GM15510 (cell line): ENCODE measurements around the gene WSB1.

Experiments used
- POLR2A ChIP-seq: IDR thresholded peaks from 3 replicates; pipeline ENCODE4 v1.6.1; 2011; ENCODE audit warnings: borderline replicate concordance; ENCODE audit not compliant: insufficient read length; ENCODE audit errors: extremely low read depth

WSB1 gene

GRCh38 chr17:27353461-27354050 is 59.6 kb downstream of the WSB1 start:
- TF ChIP-seq POLR2A = peak; percentile 68

DNA sequence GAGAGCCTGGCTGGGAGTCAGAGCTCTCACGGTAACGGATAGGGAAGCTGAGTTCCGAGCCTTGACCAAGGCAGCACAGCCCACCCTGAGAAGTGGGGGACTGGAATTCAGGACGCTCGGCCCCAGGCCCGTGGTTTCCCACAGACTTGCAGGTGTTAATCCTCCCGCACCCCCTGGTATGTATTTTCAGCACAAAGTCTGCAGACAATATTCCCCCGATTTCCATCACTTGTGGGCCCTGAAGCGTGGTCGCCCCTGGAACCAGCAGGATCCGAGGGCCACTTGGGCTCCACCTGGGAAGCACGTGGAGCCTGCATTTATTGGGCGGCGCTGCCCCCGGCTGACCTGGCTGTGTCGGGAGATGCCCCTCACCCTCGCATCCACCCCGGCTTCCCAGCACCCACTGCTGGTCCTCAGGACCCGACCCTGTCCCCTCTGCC is 60.2 kb downstream of the WSB1 start:
- no peak for TF ChIP-seq POLR2A

GRCh38 chr17:27354491-27355081 is 60.7 kb downstream of the WSB1 start:
- TF ChIP-seq POLR2A = no peak

DNA sequence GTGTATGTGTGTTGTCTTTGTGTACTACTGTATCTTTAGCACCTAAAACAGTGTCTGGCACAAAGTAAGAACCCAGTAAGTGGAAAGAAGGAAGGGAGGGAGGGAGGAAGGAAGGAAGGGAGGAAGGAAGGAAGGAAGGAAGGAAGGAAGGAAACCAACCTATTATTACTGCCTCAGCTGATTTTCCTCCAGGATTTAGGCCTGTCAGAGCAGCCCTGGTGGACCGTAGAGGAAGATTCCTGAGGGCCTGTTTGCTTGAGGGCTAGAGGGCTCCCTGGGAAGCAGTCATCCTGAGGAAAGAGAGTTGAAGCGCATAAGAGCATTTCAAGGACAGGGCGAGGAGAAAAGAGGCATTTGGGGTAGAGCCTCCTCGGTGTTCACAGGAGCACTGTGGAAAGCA is 61.5 kb downstream of the WSB1 start:
- TF ChIP-seq POLR2A = no peak

DNA sequence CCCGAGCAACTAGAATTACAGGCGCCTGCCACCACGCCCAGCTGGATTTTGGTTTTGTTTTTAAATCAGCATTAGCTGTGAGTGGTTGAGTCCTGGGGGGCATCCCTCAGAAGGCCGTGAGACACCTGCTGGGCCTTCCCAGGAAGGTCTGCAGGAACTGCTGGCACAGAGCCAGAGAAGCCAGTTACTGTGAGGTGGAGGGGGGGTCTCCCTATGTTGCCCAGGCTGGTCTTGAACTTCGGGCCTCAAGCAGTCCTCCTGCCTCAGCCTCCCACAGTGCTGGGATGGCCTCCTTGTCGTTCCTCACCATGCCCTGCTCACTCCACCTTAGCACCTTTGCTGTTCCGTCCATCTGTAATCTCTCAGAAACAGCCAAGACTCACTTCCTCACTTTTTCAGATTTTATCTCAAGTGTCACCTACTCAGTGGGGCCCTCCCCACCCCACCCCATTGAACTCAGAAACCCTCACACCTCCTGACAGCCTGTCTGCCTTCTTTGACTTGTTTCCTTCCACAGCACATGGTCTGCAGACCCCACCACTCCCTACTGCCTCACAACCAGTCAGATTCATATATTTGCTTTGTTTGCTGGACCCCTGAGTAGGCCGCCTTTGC is 62.3 kb downstream of the WSB1 start:
- TF ChIP-seq POLR2A = no peak

DNA sequence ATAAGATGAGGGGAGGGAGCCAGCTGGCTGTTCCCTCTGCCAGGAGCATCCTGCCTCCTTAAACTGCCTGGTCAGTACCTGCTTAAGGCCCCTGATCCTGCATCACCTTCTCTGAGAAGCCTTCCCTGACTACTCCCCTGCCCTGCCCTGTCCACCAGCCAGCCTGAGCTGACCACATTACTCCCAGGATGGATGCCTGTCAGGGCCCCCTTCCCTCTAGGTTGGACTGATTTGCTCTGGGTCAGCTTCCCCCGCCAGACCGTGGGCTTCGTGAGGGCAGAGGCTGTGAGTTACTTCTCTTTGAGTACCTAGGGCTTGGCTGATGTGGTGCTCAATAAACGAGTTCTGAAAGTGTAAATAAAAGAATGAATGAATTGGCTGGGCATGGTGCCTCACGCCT is 63.3 kb downstream of the WSB1 start:
- TF ChIP-seq POLR2A = no peak

DNA sequence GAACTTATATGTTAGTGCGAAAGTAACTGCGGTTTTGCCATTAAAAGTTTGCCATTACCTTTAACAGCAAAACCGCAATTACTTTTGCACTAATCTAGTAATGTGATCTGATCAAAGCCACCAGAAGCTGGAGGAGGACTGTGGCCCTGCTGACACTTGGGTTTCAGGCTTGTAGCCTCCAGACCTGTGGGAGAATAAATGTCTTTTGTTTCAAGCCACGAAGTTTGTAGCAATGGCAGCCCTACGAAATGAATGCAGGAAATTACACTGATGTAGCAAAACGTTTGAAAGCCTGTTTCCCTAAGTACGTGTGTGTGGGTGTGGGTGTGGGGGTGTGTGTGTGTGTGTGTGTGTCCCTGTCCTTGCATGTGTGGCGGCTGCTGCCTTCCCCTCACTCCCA is 66.6 kb downstream of the WSB1 start:
- no peak for TF ChIP-seq POLR2A

- TF ChIP-seq POLR2A = no peak
Observed at GRCh38 chr17:27361695-27362094, 67.8 kb downstream of the WSB1 start.

DNA sequence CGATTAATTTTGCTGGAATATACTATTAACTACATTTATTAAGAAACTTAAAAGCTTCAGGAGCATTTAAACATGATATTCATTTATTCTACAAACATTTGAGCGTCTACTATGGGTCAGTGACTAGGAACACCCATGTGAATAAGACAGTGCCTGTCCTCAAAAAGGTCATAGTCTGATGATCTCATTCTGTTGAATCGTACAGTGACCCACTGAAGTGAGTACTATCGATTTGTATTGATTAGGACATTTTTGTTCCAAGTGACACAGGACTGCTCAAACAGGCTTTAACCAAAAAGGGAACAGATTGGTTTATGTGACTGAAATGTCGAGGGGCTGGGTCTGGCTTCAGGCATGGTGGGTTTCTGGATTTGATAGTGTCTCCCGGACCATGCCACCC is 68.6 kb downstream of the WSB1 start:
- TF ChIP-seq POLR2A = no peak

DNA sequence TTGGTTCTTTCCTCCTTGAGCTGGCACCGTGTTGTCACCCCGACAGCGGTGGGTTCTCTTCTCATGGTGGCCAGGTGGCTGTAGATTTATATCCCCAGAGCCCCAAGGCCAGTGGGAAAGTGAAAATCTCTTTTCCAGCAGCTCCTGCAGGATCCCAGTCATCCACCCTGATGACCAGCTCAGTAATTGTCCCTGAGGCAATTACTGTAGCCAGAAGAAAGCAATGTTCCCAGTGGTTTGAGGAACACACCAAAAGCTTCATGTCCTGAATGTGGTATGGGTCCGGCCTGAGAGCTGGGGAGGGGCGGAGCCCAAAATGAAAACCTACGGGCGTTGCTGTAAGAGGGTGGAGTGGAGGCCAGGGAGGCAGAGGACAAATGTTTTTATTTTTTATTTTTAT is 69.0 kb downstream of the WSB1 start:
- no peak for TF ChIP-seq POLR2A

DNA sequence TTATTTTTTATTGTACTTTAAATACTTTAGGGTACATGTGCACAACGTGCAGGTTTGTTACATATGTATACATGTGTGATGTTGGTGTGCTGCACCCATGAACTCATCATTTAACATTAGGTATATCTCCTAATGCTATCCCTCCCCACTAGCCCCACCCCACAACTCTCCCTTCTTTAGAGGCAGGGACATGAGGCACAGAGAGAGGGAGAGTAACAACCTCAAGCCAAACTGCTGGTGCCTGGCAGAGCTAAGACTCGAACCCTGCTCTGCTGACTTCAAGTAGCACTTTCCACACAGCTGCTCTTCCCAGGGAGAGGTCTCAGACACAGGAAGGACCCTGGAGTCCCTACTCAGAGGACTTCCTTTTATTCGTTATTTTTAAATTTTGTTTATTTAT is 69.4 kb downstream of the WSB1 start:
- TF ChIP-seq POLR2A = no peak
